IgD-negative memory B cell (primary cell): ENCODE results near the gene SMNDC1. TPM values are rescaled to one million over a fixed set of nuclear protein-coding genes. Genes with fewer than 3 reads are reported as not detected.

Experiments used
- polyA plus RNA-seq: library from polyadenylated mRNA; unstranded; fragments of 300-500 nt; fragmentation: Illumina TruSeq; gene quantifications from one replicate; pipeline ENCODE4 v1.2.3, GENCODE V29; 2021

Gene SMNDC1
- polyA plus RNA-seq, 1 donor from 2014 or later = 20.4 TPM

Other genes starting within 250 kb of the SMNDC1 start
- gene MXI1, start 97.3 kb downstream of the SMNDC1 start, polyA plus RNA-seq = 13.9 TPM
- gene DUSP5, start 193.0 kb upstream of the SMNDC1 start, polyA plus RNA-seq = 3.7 TPM